Measurements from ENCODE around the gene ZNF708. TPM values are rescaled to one million over a fixed set of nuclear protein-coding genes. Genes with fewer than 3 reads are reported as not detected.
"Not testable (repeated sequence)": the region's sequence is repeated elsewhere in the genome, so short reads cannot be mapped to it uniquely, and the experiment has no call there.

The ZNF708 gene
- 7.5 to 12.8 TPM (median 8.7 TPM) in 3 replicates for total RNA-seq
- long read RNA-seq, partial matches to known transcripts, result 1 of 4 reads
- long read RNA-seq, other reads (novel, unspliced or antisense), result 2 of 4 reads

- Mint-ChIP-seq H3K27me3 (ENCODE audit: low read depth) (no peaks in the 10 kb centered on the region), H3K36me3 (ENCODE audit: low read depth) (peaks cover 18% of the 10 kb centered on the region), H3K4me3 (ENCODE audit: unreplicated experiment) (peak within 1 kb of the TSS; percentile 100), H3K9me3 (ENCODE audit: low read depth) (peaks cover 13% of the 10 kb centered on the region), H3K27ac (ENCODE audit: unreplicated experiment) (peak within 1 kb of the TSS; percentile 100), H3K4me1 (ENCODE audit: low read depth) (peaks cover 28% of the 10 kb centered on the region)
- peak; percentile 92 for DNase-seq (ENCODE audit: low spot score)
- TF ChIP-seq CTCF (IDR thresholded peaks at IDR 0.05), result no peak
These were observed at the start of gene ZNF708 for GRCh38 chr19:21328885-21329605. ZNF708 (minus strand) TSS chr19:21329410; CDS start chr19:21329212, 198 bp downstream.

GRCh38 chr19:21362291-21362690 lies 33.1 kb upstream of the ZNF708 start:
- Mint-ChIP-seq H3K27ac (ENCODE audit: unreplicated experiment) (no peak overlapping the region), H3K4me1 (ENCODE audit: low read depth) (peaks cover 7% of the 10 kb centered on the region), H3K9me3 (ENCODE audit: low read depth) (peaks cover 3% of the 10 kb centered on the region), H3K27me3 (ENCODE audit: low read depth) (no peaks in the 10 kb centered on the region), H3K4me3 (ENCODE audit: unreplicated experiment) (no peak overlapping the region), H3K36me3 (ENCODE audit: low read depth) (peaks cover 21% of the 10 kb centered on the region)
- TF ChIP-seq CTCF (IDR thresholded peaks at IDR 0.05), result no peak
- no peak for DNase-seq (ENCODE audit: low spot score)

GRCh38 chr19:21358768-21359451 lies 29.7 kb upstream of the ZNF708 start, which contains the start of gene ZNF738:
ZNF738 (plus strand) TSS chr19:21359000; CDS start chr19:21359141, 141 bp downstream.
- Mint-ChIP-seq H3K36me3 (ENCODE audit: low read depth) (peaks cover 6% of the 10 kb centered on the region), H3K4me1 (ENCODE audit: low read depth) (peaks cover 7% of the 10 kb centered on the region), H3K27ac (ENCODE audit: unreplicated experiment) (peak within 1 kb of the TSS; percentile 100), H3K27me3 (ENCODE audit: low read depth) (no peaks in the 10 kb centered on the region), H3K4me3 (ENCODE audit: unreplicated experiment) (peak within 1 kb of the TSS; percentile 99), H3K9me3 (ENCODE audit: low read depth) (no peaks in the 10 kb centered on the region)
- peak; percentile 25 for TF ChIP-seq CTCF (IDR thresholded peaks at IDR 0.05)
- peak; percentile 96 for DNase-seq (ENCODE audit: low spot score)

- Mint-ChIP-seq H3K27me3 (ENCODE audit: low read depth) (no peaks in the 10 kb centered on the region), H3K36me3 (ENCODE audit: low read depth) (no peaks in the 10 kb centered on the region), H3K27ac (ENCODE audit: unreplicated experiment) (no peak overlapping the region), H3K4me1 (ENCODE audit: low read depth) (no peaks in the 10 kb centered on the region), H3K9me3 (ENCODE audit: low read depth) (peaks cover 14% of the 10 kb centered on the region), H3K4me3 (ENCODE audit: unreplicated experiment) (no peak overlapping the region)
- DNase-seq (ENCODE audit: low spot score), result no peak
- TF ChIP-seq CTCF (IDR thresholded peaks at IDR 0.05), result no peak
These were observed 23.6 kb upstream of the ZNF708 start for GRCh38 chr19:21352830-21353229.

- not testable (repeated sequence) for H3K4me3 Mint-ChIP-seq (ENCODE audit: unreplicated experiment); H3K27ac Mint-ChIP-seq (ENCODE audit: unreplicated experiment); DNase-seq (ENCODE audit: low spot score); H3K27me3 Mint-ChIP-seq (ENCODE audit: low read depth); H3K4me1 Mint-ChIP-seq (ENCODE audit: low read depth); H3K36me3 Mint-ChIP-seq (ENCODE audit: low read depth)
- peaks cover 22% of the 10 kb centered on the region for H3K9me3 Mint-ChIP-seq (ENCODE audit: low read depth)
These were observed 15.6 kb upstream of the ZNF708 start for GRCh38 chr19:21344841-21345240.

All from chondrocyte (in vitro differentiated cells).